Right atrium auricular region (tissue), 2 donors: ENCODE measurements around the gene ADARB2. TPM values are rescaled to one million over a fixed set of nuclear protein-coding genes. Genes with fewer than 3 reads are reported as not detected.

Experiments
- DNase-seq: peaks from one replicate; pipeline ENCODE4 v3.0.0-alpha.2; 2019; ENCODE audit warnings: low spot score
- H3K27ac ChIP-seq, 2 donors: fragments of 200-600 bp; sonication (generic); 1 replicate in 1 of 2; 2 replicates in 1 of 2; pipeline ENCODE4 v1.5.1; 2016 to 2019
- H3K27me3 ChIP-seq, 2 donors: fragments of 200-600 bp; sonication (generic); one replicate each; pipeline versions ENCODE4 v1.5.1 to v1.6.0; 2017 to 2019
- H3K36me3 ChIP-seq: fragments of 200-600 bp; sonication (generic); one replicate; pipeline ENCODE4 v1.5.1; 2016
- H3K4me1 ChIP-seq, 2 donors: fragments of 200-600 bp; sonication (generic); one replicate each; pipeline versions ENCODE4 v1.5.1 to v1.6.0; 2017 to 2019
- H3K4me3 ChIP-seq, 2 donors: fragments of 200-600 bp; sonication (generic); 1 replicate in 1 of 2; 2 replicates in 1 of 2; pipeline ENCODE4 v1.5.1; 2017 to 2019; ENCODE audit warnings: mild to moderate bottlenecking in 1 of 2, moderate library complexity in 1 of 2
- H3K9me3 ChIP-seq, 2 donors: fragments of 200-600 bp; sonication (generic); one replicate each; pipeline ENCODE4 v1.5.1; 2019
- total RNA-seq, 2 donors: library from RNA; depleted of rRNA; stranded (reverse); fragments of >200 nt; gene quantifications; one replicate each; pipeline ENCODE4 v1.1.0, GENCODE V29; 2016
- TF ChIP-seq, protein P1 (sequence below), 2 donors: fragments of 200-600 bp; sonication (generic); IDR thresholded peaks; one replicate each; pipeline ENCODE4 v1.5.1; 2019; ENCODE audit warnings: antibody characterized with exemption in 2 of 2

Gene ADARB2
- total RNA-seq, 2 donors from 2014 or later, result 0.33 to 0.71 TPM

DNA sequence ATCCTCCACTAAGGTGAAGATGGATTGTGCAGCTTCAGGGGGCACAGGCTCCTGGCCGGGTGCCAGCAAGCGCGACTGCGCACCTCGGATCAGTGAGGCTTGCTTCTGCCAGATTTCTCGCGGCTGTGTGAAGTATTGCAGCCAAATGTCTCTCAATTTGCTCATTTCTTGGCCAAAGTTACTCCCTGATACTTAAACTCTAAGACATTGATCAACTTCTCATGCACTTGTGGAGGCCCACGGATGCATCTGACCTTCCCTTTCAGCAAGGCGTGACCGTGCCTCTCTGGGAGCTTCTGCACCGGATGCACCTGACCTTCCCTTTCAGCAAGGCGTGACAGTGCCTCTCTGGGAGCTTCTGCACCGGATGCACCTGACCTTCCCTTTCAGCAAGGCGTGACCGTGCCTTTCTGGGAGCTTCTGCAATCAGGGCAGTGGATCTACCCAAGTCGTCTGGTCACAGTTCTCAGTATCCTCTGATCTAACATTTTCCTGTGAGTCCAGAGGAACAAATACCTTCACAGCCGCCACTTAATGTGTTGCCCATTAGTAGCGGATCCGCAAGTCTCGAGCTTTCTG is 248.3 kb downstream of the ADARB2 start:
- H3K4me3 ChIP-seq, result no peak overlapping the region

DNA sequence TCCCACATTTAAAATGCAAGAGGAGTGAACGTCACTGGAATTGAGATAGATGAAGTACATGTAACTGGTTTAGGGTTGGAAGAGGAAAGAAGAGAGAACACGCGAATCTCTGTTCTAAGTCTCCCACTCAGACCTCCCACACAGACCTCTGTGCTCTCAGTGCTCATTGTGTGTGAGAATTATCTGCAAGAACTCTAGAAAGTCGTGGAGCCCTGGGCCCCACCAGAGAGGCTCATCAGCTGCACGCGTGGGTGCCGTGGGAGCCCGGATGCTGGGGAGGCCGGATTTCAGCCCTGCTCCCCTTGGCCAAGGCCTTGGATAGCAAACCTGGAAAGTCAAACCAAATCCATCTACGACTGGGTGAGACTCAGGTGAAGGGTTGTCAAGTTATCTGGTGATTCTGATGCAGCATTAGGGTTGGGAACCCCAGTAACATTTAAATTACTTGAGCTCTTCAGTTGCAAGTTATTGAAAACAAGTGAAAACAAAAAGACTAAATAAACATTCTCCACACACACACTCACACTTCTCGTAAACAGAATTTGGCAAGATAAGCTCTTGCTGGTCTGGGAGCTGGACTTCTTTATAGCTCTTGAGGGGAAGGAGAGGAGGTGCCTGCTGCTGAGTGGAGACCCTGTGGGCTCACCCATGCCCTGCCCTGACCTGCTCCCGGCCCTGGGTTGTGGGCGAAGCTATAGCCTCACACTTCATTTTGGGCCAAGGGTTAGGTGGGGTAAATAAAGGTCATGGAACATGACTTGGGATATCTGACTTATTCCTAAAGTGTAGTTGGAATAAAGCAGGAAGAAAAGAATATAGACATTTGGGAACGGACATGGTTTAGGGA is 250.3 kb downstream of the ADARB2 start:
- DNase-seq, result no peak

More for the DNA sequence above, 248.3 kb downstream of the ADARB2 start:
- TF ChIP-seq, protein P1, sequence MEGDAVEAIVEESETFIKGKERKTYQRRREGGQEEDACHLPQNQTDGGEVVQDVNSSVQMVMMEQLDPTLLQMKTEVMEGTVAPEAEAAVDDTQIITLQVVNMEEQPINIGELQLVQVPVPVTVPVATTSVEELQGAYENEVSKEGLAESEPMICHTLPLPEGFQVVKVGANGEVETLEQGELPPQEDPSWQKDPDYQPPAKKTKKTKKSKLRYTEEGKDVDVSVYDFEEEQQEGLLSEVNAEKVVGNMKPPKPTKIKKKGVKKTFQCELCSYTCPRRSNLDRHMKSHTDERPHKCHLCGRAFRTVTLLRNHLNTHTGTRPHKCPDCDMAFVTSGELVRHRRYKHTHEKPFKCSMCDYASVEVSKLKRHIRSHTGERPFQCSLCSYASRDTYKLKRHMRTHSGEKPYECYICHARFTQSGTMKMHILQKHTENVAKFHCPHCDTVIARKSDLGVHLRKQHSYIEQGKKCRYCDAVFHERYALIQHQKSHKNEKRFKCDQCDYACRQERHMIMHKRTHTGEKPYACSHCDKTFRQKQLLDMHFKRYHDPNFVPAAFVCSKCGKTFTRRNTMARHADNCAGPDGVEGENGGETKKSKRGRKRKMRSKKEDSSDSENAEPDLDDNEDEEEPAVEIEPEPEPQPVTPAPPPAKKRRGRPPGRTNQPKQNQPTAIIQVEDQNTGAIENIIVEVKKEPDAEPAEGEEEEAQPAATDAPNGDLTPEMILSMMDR (IDR thresholded peaks at IDR 0.05), result no peak
- DNase-seq, result no peak
- H3K27me3 ChIP-seq, result no peaks in the 10 kb centered on the region
- H3K27ac ChIP-seq, result no peak overlapping the region
- no peaks in the 10 kb centered on the region for H3K4me1 ChIP-seq
- H3K36me3 ChIP-seq, result no peaks in the 10 kb centered on the region
- H3K9me3 ChIP-seq, result no peaks in the 10 kb centered on the region

GRCh38 chr10:1485357-1485756 is 252.0 kb downstream of the ADARB2 start:
- H3K36me3 ChIP-seq, result no peaks in the 10 kb centered on the region
- H3K27me3 ChIP-seq, result no peaks in the 10 kb centered on the region
- H3K27ac ChIP-seq, result no peak overlapping the region
- TF ChIP-seq, protein P1 (IDR thresholded peaks at IDR 0.05), result no peak
- no peak for DNase-seq
- H3K4me1 ChIP-seq, result no peaks in the 10 kb centered on the region
- no peaks in the 10 kb centered on the region for H3K9me3 ChIP-seq
- H3K4me3 ChIP-seq, result no peak overlapping the region

More for the DNA sequence above, 250.3 kb downstream of the ADARB2 start:
- no peaks in the 10 kb centered on the region for H3K36me3 ChIP-seq
- H3K27ac ChIP-seq, result no peak overlapping the region
- H3K4me3 ChIP-seq, result no peak overlapping the region
- H3K27me3 ChIP-seq, result no peaks in the 10 kb centered on the region
- TF ChIP-seq, protein P1 (IDR thresholded peaks at IDR 0.05), result no peak
- no peaks in the 10 kb centered on the region for H3K4me1 ChIP-seq
- H3K9me3 ChIP-seq, result no peaks in the 10 kb centered on the region

- Histone ChIP-seq H3K4me3 (no peak overlapping the region), H3K4me1 (no peaks in the 10 kb centered on the region), H3K27ac (no peak overlapping the region), H3K9me3 (no peaks in the 10 kb centered on the region), H3K36me3 (no peaks in the 10 kb centered on the region), H3K27me3 (no peaks in the 10 kb centered on the region)
- TF ChIP-seq, protein P1 (IDR thresholded peaks at IDR 0.05), result no peak
- DNase-seq, result no peak
These were observed 253.5 kb downstream of the ADARB2 start for GRCh38 chr10:1483826-1484225.

DNA sequence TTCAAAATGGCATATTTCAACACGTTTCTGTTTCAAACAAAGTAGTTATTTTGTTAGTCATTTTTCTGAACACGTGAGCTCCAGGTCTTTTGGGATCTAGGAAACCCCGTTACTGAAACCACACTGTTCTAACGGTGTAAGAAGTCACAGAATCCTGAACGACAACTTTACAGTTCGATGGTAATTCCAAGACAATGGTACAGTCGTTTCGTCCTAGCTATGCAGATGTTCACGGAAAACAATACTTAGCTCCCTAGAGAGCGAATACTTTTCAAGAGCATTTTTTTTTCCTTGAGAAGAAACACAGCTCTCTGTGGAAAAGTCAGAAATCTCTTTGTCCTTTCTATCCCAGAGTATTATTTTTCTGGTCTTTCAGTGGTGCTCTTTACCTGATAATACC is 254.1 kb downstream of the ADARB2 start:
- no peaks in the 10 kb centered on the region for H3K9me3 ChIP-seq
- no peaks in the 10 kb centered on the region for H3K36me3 ChIP-seq
- H3K27me3 ChIP-seq, result no peaks in the 10 kb centered on the region
- no peaks in the 10 kb centered on the region for H3K4me1 ChIP-seq
- DNase-seq, result no peak
- no peak overlapping the region for H3K27ac ChIP-seq
- TF ChIP-seq, protein P1 (IDR thresholded peaks at IDR 0.05), result no peak
- no peak overlapping the region for H3K4me3 ChIP-seq
